Panc1 (cell line): ENCODE data around the gene PRMT5. TPM values are rescaled to one million over a fixed set of nuclear protein-coding genes. Genes with fewer than 3 reads are reported as not detected.

Experiments
- ATAC-seq: fragments of 200-7000 bp; cut with Tn5 transposase; 2 replicates; pipeline ENCODE4 v1.9.1; 2020; ENCODE audit warnings: mild to moderate bottlenecking, moderate library complexity
- BruUV-seq: library from RNA; stranded (reverse); fragments of 400-500 nt; replicated peaks from 2 replicates; lab custom pipeline; 2021; lab: Mats Ljungman, UMichigan
- CTCF ChIA-PET: fragments of 300-600 bp; sonication (Branson Sonifier 250); formaldehyde crosslinking; loops from one replicate; lab custom pipeline; 2022; ENCODE audit warnings: antibody characterized with exemption; lab: Charles Lee
- POLR2A ChIA-PET: fragments of 300-600 bp; sonication (Branson Sonifier 250); formaldehyde crosslinking; loops from one replicate; lab custom pipeline; 2022; ENCODE audit warnings: antibody characterized with exemption; lab: Charles Lee
- DNase-seq: peaks from one replicate; pipeline ENCODE4 v3.0.0-alpha.2; 2010; ENCODE audit warnings: low read depth, low spot score
- H3K27ac ChIP-seq: 2 replicates; pipeline ENCODE4 v1.5.1; 2011; ENCODE audit warnings: mild to moderate bottlenecking, low read length, inconsistent platforms
- H3K27me3 ChIP-seq: fragments of 200-500 bp; sonication (Bioruptor generic); 2 replicates; pipeline ENCODE4 v1.6.0; 2014; ENCODE audit warnings: low read length, inconsistent platforms; ENCODE audit not compliant: control insufficient read depth, insufficient read depth
- H3K36me3 ChIP-seq: fragments of 200-500 bp; sonication (Bioruptor generic); 2 replicates; pipeline ENCODE4 v1.5.1; 2014; ENCODE audit warnings: inconsistent platforms, mild to moderate bottlenecking, low read length, moderate library complexity; ENCODE audit not compliant: control insufficient read depth, insufficient read depth
- H3K4me1 ChIP-seq: 2 replicates; pipeline ENCODE4 v1.5.1; 2011; ENCODE audit warnings: inconsistent platforms, mild to moderate bottlenecking, low read length, moderate library complexity; ENCODE audit not compliant: control insufficient read depth, insufficient read depth
- H3K4me3 ChIP-seq, 2 experiments: 2 replicates each; pipeline ENCODE4 v1.5.1; 2011 to 2012; ENCODE audit warnings: low read depth in 2 of 2, low read length in 2 of 2, mild to moderate bottlenecking in 2 of 2, inconsistent platforms in 1 of 2, moderate library complexity in 1 of 2
- H3K9me3 ChIP-seq: fragments of 200-500 bp; sonication (Bioruptor generic); 2 replicates; pipeline ENCODE4 v1.5.1; 2014; ENCODE audit warnings: low read depth, mild to moderate bottlenecking, inconsistent platforms, low read length, moderate library complexity; ENCODE audit not compliant: control insufficient read depth, insufficient read depth
- CTCF ChIP-seq: fragments of 450-650 bp; IDR thresholded peaks from 2 replicates; pipeline ENCODE4 v1.5.1; 2017; ENCODE audit warnings: mild to moderate bottlenecking
- POLR2AphosphoS5 ChIP-seq: IDR thresholded peaks from 2 replicates; pipeline ENCODE4 v1.6.1; 2012; ENCODE audit warnings: mild to moderate bottlenecking, low read depth, low read length, moderate library complexity
- REST ChIP-seq, 2 experiments: IDR thresholded peaks; 2 replicates each; pipeline ENCODE4 v1.6.1; 2011 to 2012; ENCODE audit warnings: low read depth in 2 of 2, control low read depth in 1 of 2, low read length in 1 of 2, mild to moderate bottlenecking in 1 of 2, moderate library complexity in 1 of 2; ENCODE audit not compliant: insufficient read depth in 1 of 2
- SIN3A ChIP-seq: IDR thresholded peaks from 2 replicates; pipeline ENCODE4 v1.6.1; 2012; ENCODE audit warnings: low read depth, mild to moderate bottlenecking, low read length, moderate library complexity, borderline replicate concordance; ENCODE audit not compliant: insufficient read depth
- TCF7L2 ChIP-seq: IDR thresholded peaks from 2 replicates; pipeline ENCODE4 v1.6.1; 2011; ENCODE audit warnings: mild to moderate bottlenecking, low read depth, low read length, inconsistent platforms
- in situ Hi-C: cut with HindIII; loops from 2 replicates; pipeline ENCODE4 v1.10.0; 2016; ENCODE audit warnings: low sequenced_read_pairs, low pct_unique_long_range_greater_than_20kb
- intact Hi-C: fragments of 100-400 bp; cut with micrococcal nuclease; formaldehyde crosslinking; loops from one replicate; pipeline ENCODE4 v1.10.0; 2022; ENCODE audit not compliant: unreplicated experiment
- total RNA-seq: library from RNA; stranded (reverse); gene quantifications from one replicate; pipeline ENCODE4 v1.2.1, GENCODE V29; 2021; ENCODE audit not compliant: unreplicated experiment

Gene PRMT5
- total RNA-seq, 1 experiment from 2014 or later, result 108 TPM

GRCh38 chr14:22903742-22904087 lies 25.5 kb downstream of the PRMT5 start:
- ChIA-PET POLR2A (no interaction called here), CTCF (interaction anchor here (0.6 kb wide), 1 partner anchor 81 kb away, joined by 9 read pairs; no protein-coding TSS in a partner anchor)
- ATAC-seq (no peak), DNase-seq (no peak)
- Histone ChIP-seq H3K36me3 (peaks cover 21% of the 10 kb centered on the region), H3K4me3 (no peak overlapping the region), H3K27me3 (no peaks in the 10 kb centered on the region), H3K27ac (no peak overlapping the region), H3K9me3 (no peaks in the 10 kb centered on the region), H3K4me1 (no peaks in the 10 kb centered on the region)
- intact Hi-C loops, result no loop called here
- no TSS peak for BruUV-seq
- in situ Hi-C loops, result no loop called here
- TF ChIP-seq SIN3A (no peak), CTCF (no peak), REST (IDR thresholded peaks at IDR 0.05; ENCODE audit: insufficient read depth in 1 of 2, low read depth in 2 of 2, low read length in 1 of 2) (no peak), TCF7L2 (no peak), POLR2AphosphoS5 (no peak)

- no peak overlapping the region for H3K27ac ChIP-seq
- TF ChIP-seq TCF7L2, result no peak
- no peak for TF ChIP-seq REST (IDR thresholded peaks at IDR 0.05; ENCODE audit: insufficient read depth in 1 of 2, low read depth in 2 of 2, low read length in 1 of 2)
- no peak for TF ChIP-seq SIN3A
- no peak for TF ChIP-seq POLR2AphosphoS5
- no peak for TF ChIP-seq CTCF
- DNase-seq (no peak), ATAC-seq (no peak)
- H3K9me3 ChIP-seq, result no peaks in the 10 kb centered on the region
- no peaks in the 10 kb centered on the region for H3K4me1 ChIP-seq
- no peaks in the 10 kb centered on the region for H3K27me3 ChIP-seq
- in situ Hi-C loops (no loop called here), intact Hi-C loops (no loop called here)
- no peak overlapping the region for H3K4me3 ChIP-seq
- no TSS peak for BruUV-seq
- CTCF ChIA-PET, result interaction anchor here (0.5 to 2.1 kb wide), 3 partner anchors 80 to 189 kb away, joined by 3 to 16 read pairs (median 5); no protein-coding TSS in a partner anchor
- H3K36me3 ChIP-seq, result peaks cover 16% of the 10 kb centered on the region
- POLR2A ChIA-PET, result no interaction called here
Observed at GRCh38 chr14:22901799-22902198, 27.4 kb downstream of the PRMT5 start.
